GM12891 (cell line): Measurements from ENCODE around the gene RNF115.
"Not testable (repeated sequence)": the region's sequence is repeated elsewhere in the genome, so short reads cannot be mapped to it uniquely, and the experiment has no call there.

Source experiments
- DNase-seq: peaks from one replicate; pipeline ENCODE4 v3.0.0; 2011; ENCODE audit warnings: low spot score; ENCODE audit not compliant: insufficient read length
- FAIRE-seq: peaks from 2 replicates; lab custom pipeline; 2011; peaks lifted over from hg19 to GRCh38; lab: Jason Lieb, UNC
- PAX5 ChIP-seq: IDR thresholded peaks from 2 replicates; pipeline ENCODE4 v1.6.1; 2011; ENCODE audit warnings: low read length, moderate library complexity, mild to moderate bottlenecking; ENCODE audit not compliant: insufficient read depth, severe bottlenecking
- POLR2A ChIP-seq: IDR thresholded peaks from 2 replicates; pipeline ENCODE4 v1.6.1; 2011; ENCODE audit warnings: low read depth, low read length, control low read depth
- POLR2AphosphoS5 ChIP-seq: IDR thresholded peaks from 2 replicates; pipeline ENCODE4 v1.6.1; 2011; ENCODE audit warnings: low read depth, low read length, control low read depth
- POU2F2 ChIP-seq: IDR thresholded peaks from 2 replicates; pipeline ENCODE4 v1.6.1; 2011; ENCODE audit warnings: low read depth, mild to moderate bottlenecking, control low read depth, low read length, moderate library complexity
- SPI1 ChIP-seq: IDR thresholded peaks from 2 replicates; pipeline ENCODE4 v1.6.1; 2011; ENCODE audit warnings: low read depth, low read length, control low read depth
- TAF1 ChIP-seq: IDR thresholded peaks from 2 replicates; pipeline ENCODE4 v1.6.1; 2011; ENCODE audit warnings: low read depth, low read length, control low read depth

RNF115 gene

GRCh38 chr1:145857170-145857569 lies 33.3 kb upstream of the RNF115 start:
- FAIRE-seq (no peak), DNase-seq (no peak)
- TF ChIP-seq POU2F2 (no peak), PAX5 (no peak), POLR2AphosphoS5 (no peak), SPI1 (no peak), TAF1 (no peak), POLR2A (no peak)

- FAIRE-seq (no peak), DNase-seq (no peak)
- TF ChIP-seq POU2F2 (no peak), POLR2A (no peak), SPI1 (no peak)
Observed at GRCh38 chr1:145855426-145855948, 31.6 kb upstream of the RNF115 start.

GRCh38 chr1:145849356-145850160 lies 25.7 kb upstream of the RNF115 start:
- TF ChIP-seq SPI1 (no peak), PAX5 (no peak), POLR2AphosphoS5 (no peak), POLR2A (no peak), POU2F2 (no peak), TAF1 (no peak)
- FAIRE-seq (no peak), DNase-seq (no peak)

- FAIRE-seq (no peak), DNase-seq (no peak)
Observed at GRCh38 chr1:145847827-145848226, 23.9 kb upstream of the RNF115 start.

GRCh38 chr1:145846201-145846612 lies 22.3 kb upstream of the RNF115 start:
- FAIRE-seq: peak; percentile 72
- peak; percentile 66 for DNase-seq
- TF ChIP-seq POLR2A: no peak
- no peak for TF ChIP-seq PAX5
- no peak for TF ChIP-seq SPI1
- TF ChIP-seq TAF1: no peak
- TF ChIP-seq POU2F2: no peak
- TF ChIP-seq POLR2AphosphoS5: no peak

More at GRCh38 chr1:145847827-145848226, 23.9 kb upstream of the RNF115 start:
- TF ChIP-seq POLR2AphosphoS5 (no peak), TAF1 (no peak), POU2F2 (no peak), SPI1 (no peak), PAX5 (no peak)

- FAIRE-seq: peak; percentile 26
Observed at GRCh38 chr1:145845514-145846161, 21.7 kb upstream of the RNF115 start, which contains the start of gene NUDT17. Gene NUDT17, plus strand, starts transcription at chr1:145845630. Its CDS starts 11 bp downstream, at chr1:145845641.

GRCh38 chr1:145845144-145845513 lies 21.2 kb upstream of the RNF115 start:
- FAIRE-seq: peak; percentile 96
- TF ChIP-seq SPI1: peak; percentile 95
- no peak for TF ChIP-seq POLR2A
- DNase-seq: no peak

More at GRCh38 chr1:145845514-145846161, 21.7 kb upstream of the RNF115 start, which contains the start of gene NUDT17:
- DNase-seq: peak; percentile 88
- TF ChIP-seq TAF1 (no peak), POLR2AphosphoS5 (0 out of 2 replicates have a peak, but pooled peaks have one; percentile 36), PAX5 (peak; percentile 38)

GRCh38 chr1:145843031-145843430 lies 19.1 kb upstream of the RNF115 start:
- TF ChIP-seq POU2F2: no peak
- no peak for TF ChIP-seq POLR2AphosphoS5
- TF ChIP-seq POLR2A: no peak
- TF ChIP-seq PAX5: no peak
- TF ChIP-seq SPI1: no peak
- TF ChIP-seq TAF1: no peak
- DNase-seq: no peak
- no peak for FAIRE-seq

- no peak for TF ChIP-seq POLR2A
- no peak for FAIRE-seq
- DNase-seq: no peak
Observed at GRCh38 chr1:145837656-145838055, 13.8 kb upstream of the RNF115 start.

GRCh38 chr1:145830810-145831209 lies 6.9 kb upstream of the RNF115 start:
- FAIRE-seq: not testable (repeated sequence)

More at GRCh38 chr1:145830810-145831209, 6.9 kb upstream of the RNF115 start:
- DNase-seq: not testable (repeated sequence)
